GM21515 (cell line): ENCODE results near the gene PCDHGC3.

Experiments used
- ATAC-seq: cut with Tn5 transposase; IDR thresholded peaks from one replicate; pipeline ENCODE4 v1.9.1; 2021; ENCODE audit not compliant: unreplicated experiment

PCDHGC3 gene

GRCh38 chr5:141484641-141485311, 9.0 kb downstream of the PCDHGC3 start, which contains the start of gene PCDHGC4:
PCDHGC4 (plus strand) TSS chr5:141485030; CDS start chr5:141485174, 144 bp downstream.
- no peak for ATAC-seq

- ATAC-seq = no peak
Measured at GRCh38 chr5:141485321-141486055, 9.7 kb downstream of the PCDHGC3 start.

GRCh38 chr5:141486091-141486490, 10.3 kb downstream of the PCDHGC3 start:
- ATAC-seq = no peak

DNA sequence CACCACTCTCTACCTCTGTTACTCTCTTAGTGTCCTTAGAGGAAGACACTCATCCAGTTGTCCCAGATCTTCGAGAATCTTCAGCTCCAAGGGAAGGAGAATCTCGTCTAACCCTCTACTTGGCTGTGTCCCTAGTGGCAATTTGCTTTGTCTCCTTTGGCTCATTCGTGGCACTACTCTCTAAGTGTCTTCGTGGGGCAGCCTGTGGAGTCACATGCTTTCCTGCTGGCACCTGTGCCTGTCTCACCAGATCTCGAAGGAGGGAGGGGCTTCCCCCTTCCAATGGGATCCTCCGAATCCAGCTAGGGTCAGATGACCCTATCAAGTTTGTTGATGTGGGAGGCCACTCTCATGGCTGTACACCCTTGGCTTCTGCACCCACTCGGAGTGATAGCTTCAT, 11.4 kb downstream of the PCDHGC3 start:
- no peak for ATAC-seq

DNA sequence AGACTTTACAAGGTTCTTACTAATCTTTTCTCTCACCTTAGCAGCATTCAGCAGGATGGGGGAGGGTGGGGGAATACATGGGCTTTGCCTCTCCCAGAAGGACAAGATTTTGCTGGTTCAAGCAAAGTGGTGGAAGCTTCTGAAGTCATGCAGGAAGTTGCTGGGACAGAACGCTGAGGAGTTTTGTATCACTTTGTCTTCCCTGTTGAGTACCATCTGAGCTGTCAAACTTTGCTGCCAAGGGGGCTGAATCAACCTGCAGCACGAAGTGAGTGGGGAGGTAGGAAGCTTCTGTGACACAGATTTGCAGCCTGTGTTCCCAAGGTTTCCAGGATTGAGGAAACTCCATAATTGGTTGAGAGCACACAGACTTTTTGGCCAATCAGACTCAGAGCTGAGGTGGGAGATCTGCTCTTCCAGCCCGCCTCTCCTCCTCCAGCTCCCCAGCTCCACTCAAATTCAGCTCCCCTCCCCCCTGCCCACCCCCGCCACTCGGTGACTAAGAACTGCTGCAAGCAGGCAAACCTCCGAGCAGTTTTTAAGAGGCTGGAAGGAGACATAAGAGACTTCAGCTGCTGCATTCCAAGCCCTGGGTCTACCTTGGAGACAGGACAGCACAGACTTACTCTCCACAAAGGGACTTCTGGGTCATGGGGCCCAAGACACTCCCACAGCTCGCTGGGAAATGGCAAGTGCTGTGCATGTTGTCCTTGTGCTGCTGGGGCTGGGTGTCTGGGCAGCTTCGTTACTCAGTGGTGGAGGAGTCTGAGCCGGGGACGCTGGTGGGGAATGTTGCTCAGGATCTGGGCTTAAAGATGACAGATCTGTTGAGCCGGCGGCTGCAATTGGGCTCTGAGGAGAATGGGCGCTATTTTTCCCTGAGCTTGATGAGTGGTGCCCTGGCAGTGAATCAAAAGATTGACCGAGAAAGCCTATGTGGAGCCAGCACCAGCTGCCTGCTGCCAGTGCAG, 13.1 kb downstream of the PCDHGC3 start, which contains the start of gene PCDHGC5:
PCDHGC5 (plus strand) TSS at position 491 of the 971 bp plus-strand sequence; CDS start at position 651, 160 bp downstream.
- ATAC-seq = no peak

DNA sequence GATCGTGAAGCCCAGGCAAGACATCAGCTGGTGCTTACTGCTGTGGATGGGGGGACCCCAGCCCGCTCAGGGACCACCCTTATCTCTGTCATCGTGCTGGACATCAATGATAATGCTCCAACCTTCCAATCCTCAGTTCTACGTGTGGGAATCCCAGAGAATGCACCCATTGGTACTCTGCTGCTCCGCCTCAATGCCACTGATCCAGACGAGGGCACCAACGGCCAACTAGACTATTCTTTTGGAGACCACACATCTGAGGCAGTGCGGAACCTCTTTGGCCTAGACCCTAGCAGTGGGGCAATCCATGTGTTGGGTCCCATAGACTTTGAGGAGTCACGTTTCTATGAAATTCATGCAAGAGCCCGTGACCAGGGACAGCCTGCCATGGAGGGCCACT, 14.1 kb downstream of the PCDHGC3 start:
- no peak for ATAC-seq

DNA sequence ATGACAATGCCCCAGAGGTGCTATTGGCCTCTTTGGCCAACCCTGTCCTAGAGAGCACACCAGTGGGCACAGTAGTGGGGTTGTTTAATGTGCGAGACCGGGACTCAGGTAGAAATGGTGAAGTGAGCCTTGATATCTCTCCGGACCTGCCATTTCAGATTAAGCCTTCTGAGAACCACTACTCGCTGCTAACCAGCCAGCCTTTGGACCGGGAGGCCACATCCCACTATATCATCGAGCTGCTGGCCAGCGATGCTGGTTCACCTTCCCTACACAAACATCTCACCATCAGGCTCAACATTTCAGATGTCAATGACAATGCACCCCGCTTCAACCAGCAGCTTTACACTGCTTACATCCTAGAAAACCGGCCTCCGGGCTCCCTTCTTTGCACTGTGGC, 14.5 kb downstream of the PCDHGC3 start:
- no peak for ATAC-seq

- no peak for ATAC-seq
Measured at GRCh38 chr5:141490771-141491170, 15.0 kb downstream of the PCDHGC3 start.

DNA sequence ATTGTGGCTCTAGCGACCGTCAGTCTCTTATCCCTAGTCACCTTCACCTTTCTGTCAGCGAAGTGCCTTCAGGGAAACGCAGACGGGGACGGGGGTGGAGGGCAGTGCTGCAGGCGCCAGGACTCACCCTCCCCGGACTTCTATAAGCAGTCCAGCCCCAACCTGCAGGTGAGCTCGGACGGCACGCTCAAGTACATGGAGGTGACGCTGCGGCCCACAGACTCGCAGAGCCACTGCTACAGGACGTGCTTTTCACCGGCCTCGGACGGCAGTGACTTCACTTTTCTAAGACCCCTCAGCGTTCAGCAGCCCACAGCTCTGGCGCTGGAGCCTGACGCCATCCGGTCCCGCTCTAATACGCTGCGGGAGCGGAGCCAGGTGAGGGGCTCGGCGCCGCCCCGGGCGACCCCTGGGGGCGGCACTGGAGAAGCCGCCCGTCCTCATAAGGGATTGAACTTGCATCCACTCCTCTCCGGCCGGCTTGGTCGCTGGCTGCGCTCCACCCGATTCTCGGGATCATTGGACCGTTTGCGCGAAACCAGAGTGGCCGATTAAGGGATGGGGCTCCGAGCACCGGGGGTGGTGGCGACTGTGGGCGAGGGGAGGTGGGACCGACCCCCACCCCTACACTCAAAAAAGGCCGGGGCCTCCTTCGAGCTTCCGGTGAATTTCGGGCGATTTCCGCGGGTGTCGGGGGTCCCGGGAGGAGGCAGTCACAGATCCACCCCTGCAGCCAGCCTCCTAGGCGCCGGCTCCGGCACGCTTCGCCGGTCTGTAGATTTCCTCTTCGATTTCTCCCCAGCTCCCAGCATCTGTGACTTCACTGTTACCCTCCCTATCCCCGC, 15.8 kb downstream of the PCDHGC3 start:
- ATAC-seq = no peak

DNA sequence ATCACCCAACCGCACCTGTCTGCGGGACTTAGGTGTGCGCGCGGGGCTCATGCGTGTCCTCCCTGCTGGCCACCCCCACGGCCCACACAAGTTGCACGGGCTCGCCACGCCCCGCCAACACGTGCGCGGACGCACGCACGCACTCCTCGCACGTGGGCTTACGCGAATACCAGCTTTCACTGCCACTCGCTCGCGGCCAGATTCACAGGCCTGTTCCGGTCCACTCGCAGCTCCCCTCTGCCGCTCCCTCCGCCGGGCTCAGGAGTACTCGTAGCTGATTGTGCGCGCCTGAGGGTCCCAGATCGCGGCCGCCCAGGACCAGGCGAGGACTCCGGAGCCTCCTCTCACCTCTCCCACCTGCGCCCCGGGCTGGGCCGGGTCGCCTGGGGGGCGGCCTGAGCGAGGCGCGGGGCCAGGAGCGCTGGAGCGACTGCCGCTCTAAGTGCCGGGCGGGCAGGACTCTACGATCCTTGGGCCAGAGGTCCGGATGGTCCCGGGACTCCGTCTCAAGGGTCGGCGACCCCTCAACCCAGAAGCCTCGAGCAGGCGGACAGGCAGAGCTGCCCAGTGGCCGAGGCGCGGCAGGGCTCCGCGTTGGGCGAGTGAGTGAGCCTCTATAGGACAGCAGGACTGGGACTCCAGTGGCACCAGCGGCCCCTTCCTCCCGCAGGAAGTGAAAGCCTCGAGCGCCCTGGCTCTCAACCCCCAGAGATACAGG, 16.6 kb downstream of the PCDHGC3 start:
- ATAC-seq = peak; percentile 52

- ATAC-seq = no peak
Measured at GRCh38 chr5:141493500-141494422, 18.0 kb downstream of the PCDHGC3 start.

DNA sequence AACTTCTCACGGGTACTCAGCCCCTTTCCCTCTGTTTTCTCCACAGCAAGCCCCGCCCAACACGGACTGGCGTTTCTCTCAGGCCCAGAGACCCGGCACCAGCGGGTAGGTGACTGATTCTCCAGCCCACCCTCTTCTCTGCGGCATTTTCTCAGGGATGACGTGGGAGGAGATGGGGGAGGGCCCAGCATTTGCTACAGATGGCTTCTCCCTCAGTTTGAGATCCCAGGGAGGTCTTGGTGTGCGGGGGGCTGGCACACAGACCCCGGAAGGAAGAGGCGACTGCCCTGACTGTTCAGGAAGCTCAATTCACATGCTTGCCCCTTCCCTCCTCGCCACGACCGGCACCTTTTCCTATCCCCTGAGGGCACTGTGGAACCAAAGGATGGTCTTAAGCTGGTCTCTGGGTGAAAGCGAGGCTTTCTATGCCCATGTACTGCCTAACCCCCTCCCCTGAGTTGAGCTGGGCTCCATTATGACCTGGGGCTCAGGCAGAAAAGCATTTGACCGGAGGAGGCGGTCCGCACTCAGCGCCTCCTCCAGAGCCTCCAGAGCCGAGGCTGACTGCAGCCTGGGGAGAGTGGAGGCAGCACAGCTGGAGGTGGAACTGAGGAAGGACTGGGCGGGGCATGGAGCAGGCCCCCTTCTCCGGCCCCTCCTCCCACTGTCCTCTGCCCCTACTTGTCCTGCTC, 19.1 kb downstream of the PCDHGC3 start:
- ATAC-seq = no peak

DNA sequence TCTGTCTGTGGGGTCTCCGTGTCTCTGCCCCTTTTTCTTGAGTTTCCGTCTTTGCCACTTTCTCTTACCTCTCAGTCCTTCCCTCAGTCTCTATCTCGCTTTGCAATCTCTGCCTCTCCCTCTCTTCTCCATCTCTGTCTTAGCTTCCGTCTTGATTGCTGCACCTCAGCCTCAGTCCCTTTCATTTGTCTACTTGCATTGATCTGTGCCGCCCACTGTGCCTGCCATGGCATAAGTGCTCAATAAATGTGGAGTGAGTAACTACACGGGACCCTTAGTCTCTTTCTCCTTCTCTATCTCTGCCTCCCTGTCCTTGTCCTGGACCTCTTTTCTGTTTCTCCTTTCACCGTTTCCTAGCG, 19.7 kb downstream of the PCDHGC3 start:
- ATAC-seq = no peak

- ATAC-seq = no peak
Measured at GRCh38 chr5:141496038-141496437, 20.3 kb downstream of the PCDHGC3 start.

- ATAC-seq = no peak
Measured at GRCh38 chr5:141501761-141502160, 26.0 kb downstream of the PCDHGC3 start.

DNA sequence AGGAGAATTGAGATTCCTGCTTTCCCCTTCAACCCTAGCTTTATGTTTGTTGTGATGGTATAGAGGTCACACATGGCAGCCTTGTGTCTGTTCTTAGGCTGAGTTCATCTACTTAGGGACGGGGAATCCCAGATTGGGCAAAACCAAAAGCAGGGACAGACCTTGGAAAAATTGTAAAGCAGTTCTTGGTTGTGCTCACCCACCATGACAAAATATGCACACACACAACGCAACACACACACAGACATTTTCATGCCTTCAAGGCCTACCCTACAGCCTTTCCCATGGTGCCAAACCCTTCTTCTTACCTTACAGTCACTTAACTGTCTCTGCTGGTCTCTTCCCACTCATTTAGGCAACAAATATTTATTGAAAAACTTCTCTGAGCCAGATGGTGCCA, 27.9 kb downstream of the PCDHGC3 start:
- no peak for ATAC-seq

DNA sequence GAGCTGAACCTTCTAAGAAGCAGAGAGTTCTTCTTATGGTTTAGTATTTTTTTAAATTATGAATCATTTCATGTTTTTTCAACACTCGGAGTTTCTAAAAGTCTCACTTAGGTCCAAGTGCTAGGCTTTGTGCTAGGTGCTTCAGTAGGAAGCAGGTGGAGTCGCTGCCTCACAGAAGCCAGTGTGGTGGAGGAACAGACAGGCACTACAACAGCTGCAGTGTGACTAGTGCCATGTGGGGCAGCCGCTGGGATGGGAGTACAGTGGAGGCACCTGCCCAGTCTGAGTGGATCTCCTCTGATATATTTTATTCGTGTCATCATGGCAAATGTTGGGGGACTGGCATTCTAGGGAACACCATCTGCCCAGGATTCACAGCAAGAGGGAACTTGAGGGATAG, 28.4 kb downstream of the PCDHGC3 start:
- ATAC-seq = no peak
